ENCODE results near the gene TIAM2.

TIAM2 gene

GRCh38 chr6:155201461-155202226, 206.5 kb downstream of the TIAM2 start:
- H3K27me3 ChIP-seq (ENCODE audit: insufficient read depth, poor library complexity, severe bottlenecking) = peaks cover under 1% of the 10 kb centered on the region
- TF ChIP-seq POLR2AphosphoS5 (IDR thresholded peaks at IDR 0.05; ENCODE audit: low read depth) (no peak), GABPA (IDR thresholded peaks at IDR 0.05; ENCODE audit: low read depth) (no peak), SPI1 (IDR thresholded peaks at IDR 0.05; ENCODE audit: borderline replicate concordance, low read depth) (no peak)
- TF ChIP-seq, protein P1, sequence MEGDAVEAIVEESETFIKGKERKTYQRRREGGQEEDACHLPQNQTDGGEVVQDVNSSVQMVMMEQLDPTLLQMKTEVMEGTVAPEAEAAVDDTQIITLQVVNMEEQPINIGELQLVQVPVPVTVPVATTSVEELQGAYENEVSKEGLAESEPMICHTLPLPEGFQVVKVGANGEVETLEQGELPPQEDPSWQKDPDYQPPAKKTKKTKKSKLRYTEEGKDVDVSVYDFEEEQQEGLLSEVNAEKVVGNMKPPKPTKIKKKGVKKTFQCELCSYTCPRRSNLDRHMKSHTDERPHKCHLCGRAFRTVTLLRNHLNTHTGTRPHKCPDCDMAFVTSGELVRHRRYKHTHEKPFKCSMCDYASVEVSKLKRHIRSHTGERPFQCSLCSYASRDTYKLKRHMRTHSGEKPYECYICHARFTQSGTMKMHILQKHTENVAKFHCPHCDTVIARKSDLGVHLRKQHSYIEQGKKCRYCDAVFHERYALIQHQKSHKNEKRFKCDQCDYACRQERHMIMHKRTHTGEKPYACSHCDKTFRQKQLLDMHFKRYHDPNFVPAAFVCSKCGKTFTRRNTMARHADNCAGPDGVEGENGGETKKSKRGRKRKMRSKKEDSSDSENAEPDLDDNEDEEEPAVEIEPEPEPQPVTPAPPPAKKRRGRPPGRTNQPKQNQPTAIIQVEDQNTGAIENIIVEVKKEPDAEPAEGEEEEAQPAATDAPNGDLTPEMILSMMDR (IDR thresholded peaks at IDR 0.05; ENCODE audit: insufficient read depth, low read length) = no peak
- TF ChIP-seq, protein P2, sequence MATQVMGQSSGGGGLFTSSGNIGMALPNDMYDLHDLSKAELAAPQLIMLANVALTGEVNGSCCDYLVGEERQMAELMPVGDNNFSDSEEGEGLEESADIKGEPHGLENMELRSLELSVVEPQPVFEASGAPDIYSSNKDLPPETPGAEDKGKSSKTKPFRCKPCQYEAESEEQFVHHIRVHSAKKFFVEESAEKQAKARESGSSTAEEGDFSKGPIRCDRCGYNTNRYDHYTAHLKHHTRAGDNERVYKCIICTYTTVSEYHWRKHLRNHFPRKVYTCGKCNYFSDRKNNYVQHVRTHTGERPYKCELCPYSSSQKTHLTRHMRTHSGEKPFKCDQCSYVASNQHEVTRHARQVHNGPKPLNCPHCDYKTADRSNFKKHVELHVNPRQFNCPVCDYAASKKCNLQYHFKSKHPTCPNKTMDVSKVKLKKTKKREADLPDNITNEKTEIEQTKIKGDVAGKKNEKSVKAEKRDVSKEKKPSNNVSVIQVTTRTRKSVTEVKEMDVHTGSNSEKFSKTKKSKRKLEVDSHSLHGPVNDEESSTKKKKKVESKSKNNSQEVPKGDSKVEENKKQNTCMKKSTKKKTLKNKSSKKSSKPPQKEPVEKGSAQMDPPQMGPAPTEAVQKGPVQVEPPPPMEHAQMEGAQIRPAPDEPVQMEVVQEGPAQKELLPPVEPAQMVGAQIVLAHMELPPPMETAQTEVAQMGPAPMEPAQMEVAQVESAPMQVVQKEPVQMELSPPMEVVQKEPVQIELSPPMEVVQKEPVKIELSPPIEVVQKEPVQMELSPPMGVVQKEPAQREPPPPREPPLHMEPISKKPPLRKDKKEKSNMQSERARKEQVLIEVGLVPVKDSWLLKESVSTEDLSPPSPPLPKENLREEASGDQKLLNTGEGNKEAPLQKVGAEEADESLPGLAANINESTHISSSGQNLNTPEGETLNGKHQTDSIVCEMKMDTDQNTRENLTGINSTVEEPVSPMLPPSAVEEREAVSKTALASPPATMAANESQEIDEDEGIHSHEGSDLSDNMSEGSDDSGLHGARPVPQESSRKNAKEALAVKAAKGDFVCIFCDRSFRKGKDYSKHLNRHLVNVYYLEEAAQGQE (IDR thresholded peaks at IDR 0.05; ENCODE audit: insufficient replicate concordance, low read depth) = no peak
- H3K27ac ChIP-seq (replicated peaks) = no peak overlapping the region
- no peak overlapping the region for H3K4me3 ChIP-seq (replicated peaks; ENCODE audit: insufficient read depth, low read length)
- DNase-seq (ENCODE audit: low read depth in 1 of 2, low spot score in 1 of 2) = no peak

DNA sequence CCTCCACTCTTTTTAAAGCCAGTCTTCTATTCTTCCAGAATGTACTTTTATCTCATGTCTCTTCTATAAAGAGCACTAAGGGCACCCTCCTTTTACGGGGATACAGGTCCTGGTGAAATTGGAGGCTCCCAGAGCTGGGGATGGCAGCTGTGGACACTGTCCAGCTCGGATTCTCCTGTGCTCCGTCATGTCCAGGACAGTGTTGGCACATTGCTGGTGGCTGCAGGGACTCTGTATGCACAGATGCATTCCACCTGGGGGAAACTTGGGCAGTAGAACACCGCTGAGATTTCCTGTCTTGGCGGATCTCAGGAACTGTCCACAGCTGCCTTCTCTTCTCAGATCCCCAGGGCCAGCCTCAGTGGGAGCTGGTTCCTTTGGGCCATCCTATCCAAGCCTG, 212.1 kb downstream of the TIAM2 start:
- H3K27me3 ChIP-seq (ENCODE audit: insufficient read depth, poor library complexity, severe bottlenecking) = peaks cover 3% of the 10 kb centered on the region
- no peak overlapping the region for H3K4me3 ChIP-seq (replicated peaks; ENCODE audit: insufficient read depth, low read length)
- H3K27ac ChIP-seq (replicated peaks) = no peak overlapping the region
- DNase-seq (ENCODE audit: low read depth in 1 of 2, low spot score in 1 of 2) = no peak
- TF ChIP-seq, protein P1 (IDR thresholded peaks at IDR 0.05; ENCODE audit: insufficient read depth, low read length) = no peak
- TF ChIP-seq GABPA (IDR thresholded peaks at IDR 0.05; ENCODE audit: low read depth) (no peak), POLR2AphosphoS5 (IDR thresholded peaks at IDR 0.05; ENCODE audit: low read depth) (no peak), SPI1 (IDR thresholded peaks at IDR 0.05; ENCODE audit: borderline replicate concordance, low read depth) (no peak)
- TF ChIP-seq, protein P2 (IDR thresholded peaks at IDR 0.05; ENCODE audit: insufficient replicate concordance, low read depth) = no peak

DNA sequence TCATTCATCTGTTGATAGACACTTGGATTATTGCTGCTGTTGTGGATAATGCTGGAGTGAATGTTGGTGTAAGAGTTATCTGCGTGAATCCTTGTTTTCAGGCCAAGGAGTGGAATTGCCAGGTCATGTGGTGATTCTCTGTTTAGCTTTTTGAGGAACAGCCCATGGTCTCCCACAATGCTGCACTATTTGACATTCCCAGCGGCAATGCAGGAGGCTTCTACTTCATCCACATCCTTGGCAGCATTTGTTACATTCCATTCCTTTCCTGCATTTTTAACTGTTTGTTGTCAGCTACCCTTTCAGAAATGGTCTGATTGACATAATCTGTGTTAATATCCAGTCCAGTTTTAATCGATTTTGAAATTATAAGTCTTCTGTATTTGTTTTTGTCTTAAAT, 217.0 kb downstream of the TIAM2 start:
- no peak for TF ChIP-seq SPI1 (IDR thresholded peaks at IDR 0.05; ENCODE audit: borderline replicate concordance, low read depth)
- TF ChIP-seq, protein P2 (IDR thresholded peaks at IDR 0.05; ENCODE audit: insufficient replicate concordance, low read depth) = no peak
- no peak for TF ChIP-seq GABPA (IDR thresholded peaks at IDR 0.05; ENCODE audit: low read depth)
- TF ChIP-seq, protein P1 (IDR thresholded peaks at IDR 0.05; ENCODE audit: insufficient read depth, low read length) = no peak
- TF ChIP-seq POLR2AphosphoS5 (IDR thresholded peaks at IDR 0.05; ENCODE audit: low read depth) = no peak
- no peaks in the 10 kb centered on the region for H3K27me3 ChIP-seq (ENCODE audit: insufficient read depth, poor library complexity, severe bottlenecking)
- H3K27ac ChIP-seq (replicated peaks) = no peak overlapping the region
- no peak overlapping the region for H3K4me3 ChIP-seq (replicated peaks; ENCODE audit: insufficient read depth, low read length)
- DNase-seq (ENCODE audit: low read depth in 1 of 2, low spot score in 1 of 2) = no peak
